Stomach (tissue), 4 donors: ENCODE measurements around the gene GNG7.

Source experiments
- CTCF ChIP-seq, 7 experiments: fragments of 450-650 bp in 4 of 7; fragments of 200-600 bp in 3 of 7; sonication (generic) in 3 of 7; IDR thresholded peaks; one replicate each; pipeline ENCODE4 v1.5.1; 2016 to 2019; ENCODE audit warnings: antibody characterized with exemption in 7 of 7, control low read depth in 2 of 7, mild to moderate bottlenecking in 1 of 7
- EP300 ChIP-seq: sonication (generic); formaldehyde crosslinking; IDR thresholded peaks from one replicate; pipeline ENCODE4 v1.6.1; 2017; ENCODE audit warnings: antibody characterized with exemption
- POLR2A ChIP-seq, 4 donors: fragments of 450-650 bp; IDR thresholded peaks; one replicate each; pipeline ENCODE4 v1.6.1; 2016; ENCODE audit warnings: antibody characterized with exemption in 4 of 4, control low read depth in 2 of 4, mild to moderate bottlenecking in 1 of 4, moderate library complexity in 1 of 4
- POLR2AphosphoS5 ChIP-seq, 3 donors: sonication (generic); formaldehyde crosslinking; IDR thresholded peaks; one replicate each; pipeline ENCODE4 v1.6.1; 2016; ENCODE audit warnings: antibody characterized with exemption in 3 of 3

DNA sequence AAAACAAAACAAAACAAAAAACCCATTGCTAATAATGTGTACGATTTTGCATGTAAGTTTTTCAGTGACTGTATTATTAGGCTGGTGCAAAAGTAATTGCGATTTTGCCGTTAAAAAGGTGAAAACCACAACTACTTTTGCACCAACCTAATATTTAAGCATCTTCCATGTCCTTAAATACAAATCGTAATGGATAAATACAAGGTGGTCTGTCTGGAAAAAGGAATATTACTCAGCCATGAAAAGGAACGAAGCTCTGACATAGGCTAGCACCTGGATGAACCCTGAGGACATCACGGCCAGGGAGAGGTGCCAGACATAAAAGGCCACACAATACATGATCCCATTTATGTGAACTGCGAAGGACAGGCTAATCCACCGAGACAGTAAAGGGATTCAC lies 193.4 kb downstream of the GNG7 start:
- TF ChIP-seq POLR2A (IDR thresholded peaks at IDR 0.05) (no peak), CTCF (IDR thresholded peaks at IDR 0.05) (no peak), POLR2AphosphoS5 (IDR thresholded peaks at IDR 0.05) (no peak), EP300 (no peak)
